ENCODE data around the gene SKIDA1. TPM values are rescaled to one million over a fixed set of nuclear protein-coding genes. Genes with fewer than 3 reads are reported as not detected.

SKIDA1 gene
- total RNA-seq, 1 experiment from 2014 or later: 4.4 TPM

- TF ChIP-seq EZH2 (IDR thresholded peaks at IDR 0.05; ENCODE audit: borderline replicate concordance, low read depth, low read length, poor library complexity, severe bottlenecking) (no peak), CTCF (conservative IDR thresholded peaks at IDR 0.05; ENCODE audit: low read depth, low read length) (no peak)
- intact Hi-C loops (cut with micrococcal nuclease; ENCODE audit: unreplicated experiment): no loop called here
- no TSS peak for BruUV-seq (replicated peaks)
- no peaks in the 10 kb centered on the region for H3K27me3 ChIP-seq (replicated peaks; ENCODE audit: insufficient read depth, low read depth, low read length, poor library complexity)
- no peak for DNase-seq (ENCODE audit: low spot score)
- no peaks in the 10 kb centered on the region for H3K9me3 ChIP-seq (ENCODE audit: low read depth, low read length, poor library complexity, severe bottlenecking)
- H3K4me1 ChIP-seq (ENCODE audit: insufficient read depth, low read length, poor library complexity, severe bottlenecking): peaks cover 8% of the 10 kb centered on the region
- no peak overlapping the region for H3K27ac ChIP-seq (ENCODE audit: low read depth, low read length, poor library complexity, severe bottlenecking)
- H3K36me3 ChIP-seq (ENCODE audit: insufficient read depth, low read length, poor library complexity, severe bottlenecking): no peaks in the 10 kb centered on the region
- ChIA-PET CTCF (no interaction called here), POLR2A (ENCODE audit: low non-redundant PET) (no interaction called here)
- no peak overlapping the region for H3K4me3 ChIP-seq (ENCODE audit: low read depth, low read length, poor library complexity, severe bottlenecking)
Observed at GRCh38 chr10:21508706-21509331, 16.7 kb downstream of the SKIDA1 start.

- POLR2A ChIA-PET (ENCODE audit: low non-redundant PET): no interaction called here
- TF ChIP-seq CTCF (conservative IDR thresholded peaks at IDR 0.05; ENCODE audit: low read depth, low read length) (no peak), EZH2 (IDR thresholded peaks at IDR 0.05; ENCODE audit: borderline replicate concordance, low read depth, low read length, poor library complexity, severe bottlenecking) (no peak)
- no peak for DNase-seq (ENCODE audit: low spot score)
- intact Hi-C loops (cut with micrococcal nuclease; ENCODE audit: unreplicated experiment): no loop called here
- Histone ChIP-seq H3K36me3 (ENCODE audit: insufficient read depth, low read length, poor library complexity, severe bottlenecking) (no peaks in the 10 kb centered on the region), H3K27me3 (replicated peaks; ENCODE audit: insufficient read depth, low read depth, low read length, poor library complexity) (no peaks in the 10 kb centered on the region), H3K9me3 (ENCODE audit: low read depth, low read length, poor library complexity, severe bottlenecking) (no peaks in the 10 kb centered on the region), H3K27ac (ENCODE audit: low read depth, low read length, poor library complexity, severe bottlenecking) (no peak overlapping the region), H3K4me1 (ENCODE audit: insufficient read depth, low read length, poor library complexity, severe bottlenecking) (peaks cover 3% of the 10 kb centered on the region), H3K4me3 (ENCODE audit: low read depth, low read length, poor library complexity, severe bottlenecking) (no peak overlapping the region)
- CTCF ChIA-PET: no interaction called here
- BruUV-seq (replicated peaks): no TSS peak
Observed at GRCh38 chr10:21507150-21507549, 18.3 kb downstream of the SKIDA1 start.

- no TSS peak for BruUV-seq (replicated peaks)
- Histone ChIP-seq H3K36me3 (ENCODE audit: insufficient read depth, low read length, poor library complexity, severe bottlenecking) (no peaks in the 10 kb centered on the region), H3K27me3 (replicated peaks; ENCODE audit: insufficient read depth, low read depth, low read length, poor library complexity) (no peaks in the 10 kb centered on the region), H3K27ac (ENCODE audit: low read depth, low read length, poor library complexity, severe bottlenecking) (no peak overlapping the region), H3K9me3 (ENCODE audit: low read depth, low read length, poor library complexity, severe bottlenecking) (no peaks in the 10 kb centered on the region), H3K4me3 (ENCODE audit: low read depth, low read length, poor library complexity, severe bottlenecking) (no peak overlapping the region), H3K4me1 (ENCODE audit: insufficient read depth, low read length, poor library complexity, severe bottlenecking) (peaks cover 3% of the 10 kb centered on the region)
- ChIA-PET POLR2A (ENCODE audit: low non-redundant PET) (no interaction called here), CTCF (interaction anchor here (0.5 kb wide), 1 partner anchor 493 kb away, joined by 7 read pairs; no protein-coding TSS in a partner anchor)
- DNase-seq (ENCODE audit: low spot score): no peak
- intact Hi-C loops (cut with micrococcal nuclease; ENCODE audit: unreplicated experiment): no loop called here
- TF ChIP-seq EZH2 (IDR thresholded peaks at IDR 0.05; ENCODE audit: borderline replicate concordance, low read depth, low read length, poor library complexity, severe bottlenecking): no peak
- no peak for TF ChIP-seq CTCF (conservative IDR thresholded peaks at IDR 0.05; ENCODE audit: low read depth, low read length)
Observed at GRCh38 chr10:21506351-21506750, 19.1 kb downstream of the SKIDA1 start.
